Activated CD8-positive, alpha-beta memory T cell treated with anti-CD3 and anti-CD28 coated beads, Interleukin-2, amount 50 U/mL, for 1 hour (primary cell): ENCODE results near the gene TTLL12.
A peak's percentile ranks its signal among the peaks of the same experiment; 100 is the strongest.

Experiments
- DNase-seq: peaks from one replicate; pipeline ENCODE4 v3.0.0-alpha.2; 2020; ENCODE audit errors: extremely low read depth

The TTLL12 gene

GRCh38 chr22:43199541-43199940 lies 12.6 kb upstream of the TTLL12 start:
- DNase-seq: no peak

- no peak for DNase-seq
These were observed 12.0 kb upstream of the TTLL12 start for GRCh38 chr22:43198936-43199335.

GRCh38 chr22:43198126-43198525 lies 11.2 kb upstream of the TTLL12 start:
- no peak for DNase-seq

GRCh38 chr22:43197271-43197941 lies 10.5 kb upstream of the TTLL12 start:
- no peak for DNase-seq

GRCh38 chr22:43191831-43192230 lies 4.9 kb upstream of the TTLL12 start:
- DNase-seq: no peak

- DNase-seq: no peak
These were observed 2.1 kb upstream of the TTLL12 start for GRCh38 chr22:43188829-43189545.

- DNase-seq: peak; percentile 80
These were observed 501 bp upstream of the TTLL12 start for GRCh38 chr22:43187171-43188099.

- DNase-seq: no peak
These were observed 1.1 kb downstream of the TTLL12 start for GRCh38 chr22:43185860-43186261.

GRCh38 chr22:43183496-43184277 lies 3.2 kb downstream of the TTLL12 start:
- no peak for DNase-seq

- no peak for DNase-seq
These were observed 4.2 kb downstream of the TTLL12 start for GRCh38 chr22:43182726-43183125.

- DNase-seq: no peak
These were observed 4.8 kb downstream of the TTLL12 start for GRCh38 chr22:43182118-43182517.

- no peak for DNase-seq
These were observed 5.4 kb downstream of the TTLL12 start for GRCh38 chr22:43181321-43182076.

GRCh38 chr22:43180670-43181069 lies 6.3 kb downstream of the TTLL12 start:
- no peak for DNase-seq

- DNase-seq: no peak
These were observed 7.1 kb downstream of the TTLL12 start for GRCh38 chr22:43179911-43180195.

- no peak for DNase-seq
These were observed 7.6 kb downstream of the TTLL12 start for GRCh38 chr22:43179146-43179910.

- DNase-seq: no peak
These were observed 9.5 kb downstream of the TTLL12 start for GRCh38 chr22:43177479-43177878.

- DNase-seq: no peak
These were observed 10.8 kb downstream of the TTLL12 start for GRCh38 chr22:43176090-43176489.

- no peak for DNase-seq
These were observed 11.9 kb downstream of the TTLL12 start for GRCh38 chr22:43174941-43175531.

- DNase-seq: no peak
These were observed 12.8 kb downstream of the TTLL12 start for GRCh38 chr22:43173976-43174720.
